ENCODE data around the gene ABCC3. TPM values are rescaled to one million over a fixed set of nuclear protein-coding genes. Genes with fewer than 3 reads are reported as not detected.

ABCC3 gene
- total and polyA plus RNA-seq, 2 donors (not counting 3 experiments of a cell fraction or from before 2014, with no cell fraction given): 1.1 to 2.6 TPM

DNA sequence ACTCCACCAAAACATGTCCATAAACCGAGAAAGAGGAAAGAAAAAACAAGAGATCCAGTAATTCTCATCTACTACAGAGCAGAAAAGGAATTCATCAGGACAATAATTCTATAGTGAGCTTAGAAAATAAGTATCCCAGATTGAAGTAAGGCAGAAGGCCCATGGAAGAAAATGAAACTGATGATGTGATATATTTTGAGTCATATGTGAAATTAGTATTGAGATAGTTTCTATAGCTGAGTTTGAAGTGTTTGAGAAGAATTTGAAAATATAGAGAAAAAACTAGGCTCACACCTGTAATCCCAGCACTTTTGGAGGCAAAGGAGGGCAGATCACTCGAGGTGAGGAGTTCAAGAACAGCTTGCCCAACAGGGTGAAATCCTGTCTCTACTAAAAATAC lies 104.4 kb downstream of the ABCC3 start:
- no peaks in the 10 kb centered on the region for H3K9me1 ChIP-seq (replicated peaks; ENCODE audit: control insufficient read depth, extremely low read depth, insufficient read depth, low read length)
- no peak overlapping the region for H3K9ac ChIP-seq (replicated peaks; ENCODE audit: extremely low read depth, insufficient read depth, low read length)
- POLR2A ChIA-PET: interaction anchor here (0.7 kb wide), 1 partner anchor 280 kb away, joined by 3 read pairs; no protein-coding TSS in a partner anchor
- CTCF ChIA-PET: no interaction called here
- FAIRE-seq (no peak), DNase-seq (ENCODE audit: low read depth, low spot score) (no peak)
- no TSS peak for BruUV-seq (replicated peaks)
- no peaks in the 10 kb centered on the region for H3K4me1 ChIP-seq (ENCODE audit: control insufficient read depth, extremely low read depth, insufficient read depth, low read length)
- H4K20me1 ChIP-seq (replicated peaks; ENCODE audit: control insufficient read depth, extremely low read depth, insufficient read depth, low read length): peaks cover 12% of the 10 kb centered on the region
- H3K4me3 ChIP-seq (replicated peaks in 1 of 3; ENCODE audit: insufficient read depth in 1 of 3, low read depth in 1 of 3, low read length in 3 of 3): no peak overlapping the region
- peaks cover 19 to 25% of the 10 kb centered on the region in 2 experiments for H3K36me3 ChIP-seq (ENCODE audit: control insufficient read depth in 2 of 2, extremely low read depth in 1 of 2, insufficient read depth in 2 of 2, low read length in 2 of 2)
- peaks cover 65% of the 10 kb centered on the region for H3K79me2 ChIP-seq (ENCODE audit: control insufficient read depth, insufficient read depth, low read length)
- dilution Hi-C loops (cut with MboI; ENCODE audit: extremely low pct_ligation_motif_present, low sequenced_read_pairs) (no loop called here), intact Hi-C loops (cut with micrococcal nuclease) (no loop called here)
- H3K9me3 ChIP-seq (replicated peaks; ENCODE audit: control insufficient read depth, insufficient read depth, low read length): no peaks in the 10 kb centered on the region
- no peak overlapping the region for H3K27ac ChIP-seq (ENCODE audit: insufficient read depth, low read depth, low read length)
- no peak overlapping the region for H3K4me2 ChIP-seq (ENCODE audit: insufficient read depth, low read length)
- H2AFZ ChIP-seq (ENCODE audit: low read depth, low read length): no peak overlapping the region
- TF ChIP-seq FOS (IDR thresholded peaks at IDR 0.05; ENCODE audit: borderline replicate concordance, insufficient read depth, low read length) (no peak), POLR2A (IDR thresholded peaks at IDR 0.05; ENCODE audit: low read depth, low read length) (no peak), EZH2 (IDR thresholded peaks at IDR 0.05; ENCODE audit: borderline replicate concordance, low read depth, low read length, severe bottlenecking) (no peak), GATA2 (IDR thresholded peaks at IDR 0.05; ENCODE audit: insufficient read depth, insufficient read length, low read depth, low read length) (no peak), MYC (IDR thresholded peaks at IDR 0.05; ENCODE audit: low read depth, low read length) (no peak)
- TF ChIP-seq, protein P1, sequence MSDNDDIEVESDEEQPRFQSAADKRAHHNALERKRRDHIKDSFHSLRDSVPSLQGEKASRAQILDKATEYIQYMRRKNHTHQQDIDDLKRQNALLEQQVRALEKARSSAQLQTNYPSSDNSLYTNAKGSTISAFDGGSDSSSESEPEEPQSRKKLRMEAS (IDR thresholded peaks at IDR 0.05; ENCODE audit: insufficient read depth, insufficient read length): no peak
- H3K27me3 ChIP-seq (ENCODE audit: control insufficient read depth in 2 of 2, insufficient read depth in 2 of 2, low read length in 2 of 2): no peaks in the 10 kb centered on the region

Small RNA genes within 50 kb of the gene (small RNA-seq; reads per million reads assigned to genes)
- not detected for gene RF00019 (ENCODE audit: insufficient read depth, insufficient read length, low read depth, low replicate concordance)

Other genes with a start within 250 kb of the ABCC3 start
- 179 and 183 TPM in 2 replicates for gene LRRC59, start 237.4 kb upstream of the ABCC3 start, total RNA-seq
- 88.3 and 93.9 TPM in 2 replicates for gene LRRC59, start 237.4 kb upstream of the ABCC3 start, polyA plus RNA-seq
- 24.6 and 37.2 TPM in 2 replicates for gene ACSF2, start 208.7 kb upstream of the ABCC3 start, total RNA-seq
- 30.4 and 33.2 TPM in 2 replicates for gene ACSF2, start 208.7 kb upstream of the ABCC3 start, polyA plus RNA-seq
- gene CHAD, start 166.0 kb upstream of the ABCC3 start, total RNA-seq: not detected in 2 replicates
- not detected in 2 replicates for gene CHAD, start 166.0 kb upstream of the ABCC3 start, polyA plus RNA-seq
- gene RSAD1, start 156.0 kb upstream of the ABCC3 start, total RNA-seq: 33.1 and 35.5 TPM in 2 replicates
- 18.4 and 20.3 TPM in 2 replicates for gene RSAD1, start 156.0 kb upstream of the ABCC3 start, polyA plus RNA-seq
- 0.25 and 0.66 TPM in 2 replicates for gene MYCBPAP, start 126.4 kb upstream of the ABCC3 start, total RNA-seq
- gene MYCBPAP, start 126.4 kb upstream of the ABCC3 start, polyA plus RNA-seq: 0.05 and 0.40 TPM in 2 replicates
- gene EPN3, start 102.1 kb upstream of the ABCC3 start, total RNA-seq: not detected in 2 replicates
- gene EPN3, start 102.1 kb upstream of the ABCC3 start, polyA plus RNA-seq: not detected in 2 replicates
- 31.4 and 42.3 TPM in 2 replicates for gene SPATA20, start 87.7 kb upstream of the ABCC3 start, total RNA-seq
- gene SPATA20, start 87.7 kb upstream of the ABCC3 start, polyA plus RNA-seq: 51.5 and 52.7 TPM in 2 replicates
- gene CACNA1G, start 74.2 kb upstream of the ABCC3 start, total RNA-seq: not detected in 2 replicates
- not detected in 2 replicates for gene CACNA1G, start 74.2 kb upstream of the ABCC3 start, polyA plus RNA-seq
- gene ANKRD40, start 73.0 kb downstream of the ABCC3 start, total RNA-seq: 55.0 and 56.0 TPM in 2 replicates
- gene ANKRD40, start 73.0 kb downstream of the ABCC3 start, polyA plus RNA-seq: 24.3 and 24.5 TPM in 2 replicates
- gene LUC7L3, start 84.7 kb downstream of the ABCC3 start, total RNA-seq: 111 and 113 TPM in 2 replicates
- gene LUC7L3, start 84.7 kb downstream of the ABCC3 start, polyA plus RNA-seq: 42.3 and 70.9 TPM in 2 replicates
- not detected in 2 replicates for gene ANKRD40CL, start 132.6 kb downstream of the ABCC3 start, total RNA-seq
- gene ANKRD40CL, start 132.6 kb downstream of the ABCC3 start, polyA plus RNA-seq: not detected in 2 replicates
- gene WFIKKN2, start 200.7 kb downstream of the ABCC3 start, total RNA-seq: not detected in 2 replicates
- 0.03 TPM in 1 of 2 replicates, not detected in the other for gene WFIKKN2, start 200.7 kb downstream of the ABCC3 start, polyA plus RNA-seq
- gene TOB1, start 231.5 kb downstream of the ABCC3 start, total RNA-seq: 12.9 and 13.0 TPM in 2 replicates
- gene TOB1, start 231.5 kb downstream of the ABCC3 start, polyA plus RNA-seq: 3.3 and 4.2 TPM in 2 replicates

Data from endothelial cell of umbilical vein (primary cell).